Breast epithelium (tissue), 3 donors: ENCODE measurements around the gene SLIT1.

Experiments used
- POLR2A ChIP-seq: fragments of 450-650 bp; IDR thresholded peaks from one replicate; pipeline ENCODE4 v1.6.1; 2016; ENCODE audit warnings: antibody characterized with exemption, mild to moderate bottlenecking, moderate library complexity
- TF ChIP-seq, protein P1 (sequence below), 3 donors: fragments of 450-650 bp; IDR thresholded peaks; one replicate each; pipeline ENCODE4 v1.5.1; 2016 to 2017; ENCODE audit warnings: antibody characterized with exemption in 3 of 3, mild to moderate bottlenecking in 3 of 3, moderate library complexity in 3 of 3

- TF ChIP-seq, protein P1, sequence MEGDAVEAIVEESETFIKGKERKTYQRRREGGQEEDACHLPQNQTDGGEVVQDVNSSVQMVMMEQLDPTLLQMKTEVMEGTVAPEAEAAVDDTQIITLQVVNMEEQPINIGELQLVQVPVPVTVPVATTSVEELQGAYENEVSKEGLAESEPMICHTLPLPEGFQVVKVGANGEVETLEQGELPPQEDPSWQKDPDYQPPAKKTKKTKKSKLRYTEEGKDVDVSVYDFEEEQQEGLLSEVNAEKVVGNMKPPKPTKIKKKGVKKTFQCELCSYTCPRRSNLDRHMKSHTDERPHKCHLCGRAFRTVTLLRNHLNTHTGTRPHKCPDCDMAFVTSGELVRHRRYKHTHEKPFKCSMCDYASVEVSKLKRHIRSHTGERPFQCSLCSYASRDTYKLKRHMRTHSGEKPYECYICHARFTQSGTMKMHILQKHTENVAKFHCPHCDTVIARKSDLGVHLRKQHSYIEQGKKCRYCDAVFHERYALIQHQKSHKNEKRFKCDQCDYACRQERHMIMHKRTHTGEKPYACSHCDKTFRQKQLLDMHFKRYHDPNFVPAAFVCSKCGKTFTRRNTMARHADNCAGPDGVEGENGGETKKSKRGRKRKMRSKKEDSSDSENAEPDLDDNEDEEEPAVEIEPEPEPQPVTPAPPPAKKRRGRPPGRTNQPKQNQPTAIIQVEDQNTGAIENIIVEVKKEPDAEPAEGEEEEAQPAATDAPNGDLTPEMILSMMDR (IDR thresholded peaks at IDR 0.05), result no peak
- TF ChIP-seq POLR2A, result no peak
These were observed 78.2 kb downstream of the SLIT1 start for GRCh38 chr10:97107551-97107950.
